ENCODE results near the gene MTCH1. TPM values are rescaled to one million over a fixed set of nuclear protein-coding genes. Genes with fewer than 3 reads are reported as not detected.

MTCH1 gene
- total and polyA plus RNA-seq, 2 experiments from 2014 or later = 108 to 271 TPM

GRCh38 chr6:36959555-36960250, 26.3 kb downstream of the MTCH1 start:
- Mint-ChIP-seq H3K4me1 (peaks cover 19% of the 10 kb centered on the region), H3K9me3 (no peaks in the 10 kb centered on the region), H3K36me3 (ENCODE audit: low read depth) (no peaks in the 10 kb centered on the region), H3K27me3 (ENCODE audit: insufficient read depth, low read depth, poor library complexity) (peaks cover 5% of the 10 kb centered on the region), H3K4me3 (no peak overlapping the region), H3K27ac (no peak overlapping the region)
- H4K20me1 ChIP-seq (replicated peaks; ENCODE audit: insufficient read depth) = no peaks in the 10 kb centered on the region
- DNase-seq (ENCODE audit: low spot score) = no peak
- H3K27me3 ChIP-seq (ENCODE audit: insufficient read depth) = no peaks in the 10 kb centered on the region
- H3K36me3 ChIP-seq (ENCODE audit: insufficient read depth) = no peaks in the 10 kb centered on the region
- TF ChIP-seq NANOG (IDR thresholded peaks at IDR 0.05; ENCODE audit: borderline replicate concordance) (no peak), CTCF (conservative IDR thresholded peaks at IDR 0.05; ENCODE audit: low read depth in 2 of 2) (no peak), CREB1 (CRISPR knock-in tag; IDR thresholded peaks at IDR 0.05; ENCODE audit: low read depth) (no peak), POLR2AphosphoS5 (IDR thresholded peaks at IDR 0.05; ENCODE audit: low read depth) (no peak), STAT1 (IDR thresholded peaks at IDR 0.05; ENCODE audit: unreplicated experiment) (no peak), ZNF331 (CRISPR knock-in tag; IDR thresholded peaks at IDR 0.05; ENCODE audit: low read depth) (no peak), EZH2 (IDR thresholded peaks at IDR 0.05; ENCODE audit: low read depth, unreplicated experiment) (no peak)
- no peaks in the 10 kb centered on the region for H3K79me2 ChIP-seq (replicated peaks; ENCODE audit: insufficient read depth)
- no peaks in the 10 kb centered on the region for H3K9me2 ChIP-seq (ENCODE audit: insufficient read depth)
- no peaks in the 10 kb centered on the region for H3F3A ChIP-seq (replicated peaks; ENCODE audit: low read depth)
- H3K4me3 ChIP-seq = no peak overlapping the region
- no peak for ATAC-seq
- no peaks in the 10 kb centered on the region; the same call in 1 of the 2 replicates for H3K4me1 ChIP-seq (ENCODE audit: insufficient read depth)
- H3K27ac ChIP-seq (ENCODE audit: low read depth) = no peak overlapping the region
- H2AFZ ChIP-seq = no peak overlapping the region
- H3K4me2 ChIP-seq = no peak overlapping the region; the same call in 1 of the 2 replicates

- no peak overlapping the region for H3K4me3 Mint-ChIP-seq
- H3K27ac ChIP-seq (ENCODE audit: low read depth) = no peak overlapping the region
- no peak overlapping the region for H3K4me3 ChIP-seq
- H3K9me3 Mint-ChIP-seq = no peaks in the 10 kb centered on the region
- TF ChIP-seq ZNF114 (CRISPR knock-in tag; IDR thresholded peaks at IDR 0.05) (no peak), EZH2 (IDR thresholded peaks at IDR 0.05; ENCODE audit: low read depth, unreplicated experiment) (no peak), EZH2phosphoT487 (IDR thresholded peaks at IDR 0.05; ENCODE audit: unreplicated experiment) (no peak), CTCF (conservative IDR thresholded peaks at IDR 0.05; ENCODE audit: low read depth in 2 of 2) (peak in 1 of 2 experiments; percentile 53; a peak in 2 of 4 replicates)
- H3K36me3 Mint-ChIP-seq (ENCODE audit: low read depth) = no peaks in the 10 kb centered on the region
- H3K9me2 ChIP-seq (ENCODE audit: insufficient read depth) = no peaks in the 10 kb centered on the region
- H3K27me3 Mint-ChIP-seq (ENCODE audit: insufficient read depth, low read depth, poor library complexity) = peaks cover 7% of the 10 kb centered on the region
- no peaks in the 10 kb centered on the region; the same call in 1 of the 2 replicates for H3K4me1 ChIP-seq (ENCODE audit: insufficient read depth)
- H3K4me2 ChIP-seq = peak overlapping the region; percentile 57; the same call in 1 of the 2 replicates
- no peaks in the 10 kb centered on the region for H3K36me3 ChIP-seq (ENCODE audit: insufficient read depth)
- ATAC-seq (peak; percentile 73), DNase-seq (ENCODE audit: low spot score) (peak; percentile 70)
- H3K27ac Mint-ChIP-seq = no peak overlapping the region; the same call in 1 of the 2 replicates
- no peaks in the 10 kb centered on the region for H3K27me3 ChIP-seq (ENCODE audit: insufficient read depth)
- H3F3A ChIP-seq (replicated peaks; ENCODE audit: low read depth) = no peaks in the 10 kb centered on the region
- H3K4me1 Mint-ChIP-seq = peaks cover 17% of the 10 kb centered on the region
- H3K79me2 ChIP-seq (replicated peaks; ENCODE audit: insufficient read depth) = no peaks in the 10 kb centered on the region
- no peaks in the 10 kb centered on the region for H4K20me1 ChIP-seq (replicated peaks; ENCODE audit: insufficient read depth)
- H2AFZ ChIP-seq = peak overlapping the region; percentile 38; the same call in 1 of the 2 replicates
Measured at GRCh38 chr6:36958775-36959554, 27.0 kb downstream of the MTCH1 start.
